ENCODE measurements around the gene TMEM63A. TPM values are rescaled to one million over a fixed set of nuclear protein-coding genes. Genes with fewer than 3 reads are reported as not detected.

The TMEM63A gene
- total RNA-seq, 4 donors from 2014 or later = 104 to 256 (median 180) TPM

- 0 to 44% methylated on average over 1 to 8 of the region's 8 CpGs for WGBS, 2 donors (ENCODE audit: low coverage in 1 of 2)
- TF ChIP-seq POLR2A (IDR thresholded peaks at IDR 0.05) (peak; percentile 77), EP300 (IDR thresholded peaks at IDR 0.05; ENCODE audit: low read depth) (no peak), POLR2AphosphoS5 (IDR thresholded peaks at IDR 0.05) (peak; percentile 54 to 81 (median 67))
- Histone ChIP-seq H3K27ac (peak overlapping the region; percentile 93 to 98 (median 98)), H3K36me3 (no peaks in the 10 kb centered on the region), H3K27me3 (no peaks in the 10 kb centered on the region), H3K4me1 (peaks cover 44 to 78% (median 67%) of the 10 kb centered on the region in 4 donors), H3K4me3 (peak overlapping the region in 2 of 4 donors; percentile 19 to 92), H3K9me3 (no peaks in the 10 kb centered on the region)
- in situ Hi-C loops (cut with MboI; ENCODE audit: low pct_ligation_motif_present in 1 of 4, low pct_unique_long_range_greater_than_20kb in 1 of 4, low sequenced_read_pairs in 3 of 4) (no loop called here), intact Hi-C loops (cut with DNase I; ENCODE audit: low total_unique reads) (no loop called here)
- peak; percentile 68 for DNase-seq
Observed at GRCh38 chr1:225879521-225880221, 2.5 kb downstream of the TMEM63A start.

GRCh38 chr1:225878282-225878681 is 3.9 kb downstream of the TMEM63A start:
- WGBS, 2 donors (ENCODE audit: low coverage in 1 of 2) = 52% methylated on average over 4 of the region's 4 CpGs; no CpG with 5 or more reads in 1 of the 2 donors
- intact Hi-C loops (cut with DNase I; ENCODE audit: low total_unique reads) (no loop called here), in situ Hi-C loops (cut with MboI; ENCODE audit: low pct_ligation_motif_present in 1 of 4, low pct_unique_long_range_greater_than_20kb in 1 of 4, low sequenced_read_pairs in 3 of 4) (no loop called here)
- Histone ChIP-seq H3K4me1 (peaks cover 43 to 68% (median 65%) of the 10 kb centered on the region in 4 donors), H3K27ac (peak overlapping the region; percentile 93 to 98 (median 98)), H3K9me3 (no peaks in the 10 kb centered on the region), H3K36me3 (peaks cover 0 to 13% (median 5%) of the 10 kb centered on the region in 4 donors), H3K4me3 (no peak overlapping the region), H3K27me3 (no peaks in the 10 kb centered on the region)
- DNase-seq = no peak
- TF ChIP-seq EP300 (IDR thresholded peaks at IDR 0.05; ENCODE audit: low read depth) (no peak), POLR2A (IDR thresholded peaks at IDR 0.05) (no peak), CTCF (IDR thresholded peaks at IDR 0.05) (no peak), POLR2AphosphoS5 (IDR thresholded peaks at IDR 0.05) (no peak)

- peaks cover 0 to 17% (median 8%) of the 10 kb centered on the region in 4 donors for H3K36me3 ChIP-seq
- no peak for TF ChIP-seq POLR2AphosphoS5 (IDR thresholded peaks at IDR 0.05)
- TF ChIP-seq CTCF (IDR thresholded peaks at IDR 0.05) = peak; percentile 33 to 52 (median 42)
- TF ChIP-seq POLR2A (IDR thresholded peaks at IDR 0.05) = no peak
- no peak for TF ChIP-seq EP300 (IDR thresholded peaks at IDR 0.05; ENCODE audit: low read depth)
- no peaks in the 10 kb centered on the region for H3K27me3 ChIP-seq
- H3K4me1 ChIP-seq = peaks cover 41 to 68% (median 63%) of the 10 kb centered on the region in 4 donors
- 36% methylated on average over 10 of the region's 10 CpGs; no CpG with 5 or more reads in 1 of the 2 donors for WGBS, 2 donors (ENCODE audit: low coverage in 1 of 2)
- H3K9me3 ChIP-seq = no peaks in the 10 kb centered on the region
- no peak overlapping the region for H3K4me3 ChIP-seq
- DNase-seq = peak; percentile 67
- intact Hi-C loops (cut with DNase I; ENCODE audit: low total_unique reads) (no loop called here), in situ Hi-C loops (cut with MboI; ENCODE audit: low pct_ligation_motif_present in 1 of 4, low pct_unique_long_range_greater_than_20kb in 1 of 4, low sequenced_read_pairs in 3 of 4) (no loop called here)
- H3K27ac ChIP-seq = peak overlapping the region; percentile 93 to 98 (median 98)
Observed at GRCh38 chr1:225877580-225877979, 4.6 kb downstream of the TMEM63A start.

- intact Hi-C loops (cut with DNase I; ENCODE audit: low total_unique reads) = no loop called here
- 0 to 44% methylated on average over 1 to 12 of the region's 12 CpGs for WGBS, 2 donors (ENCODE audit: low coverage in 1 of 2)
- Histone ChIP-seq H3K9me3 (no peaks in the 10 kb centered on the region), H3K27me3 (no peaks in the 10 kb centered on the region), H3K27ac (peak overlapping the region; percentile 93 to 98 (median 98)), H3K4me3 (no peak overlapping the region), H3K4me1 (peaks cover 41 to 68% (median 63%) of the 10 kb centered on the region in 4 donors), H3K36me3 (peaks cover 0 to 20% (median 10%) of the 10 kb centered on the region in 4 donors)
- in situ Hi-C loops (cut with MboI; ENCODE audit: low pct_ligation_motif_present in 1 of 4, low pct_unique_long_range_greater_than_20kb in 1 of 4, low sequenced_read_pairs in 3 of 4) = no loop called here
- TF ChIP-seq CTCF (IDR thresholded peaks at IDR 0.05) = no peak
- DNase-seq = no peak
Observed at GRCh38 chr1:225876900-225877510, 5.2 kb downstream of the TMEM63A start.

Measured in transverse colon (tissue), 4 donors.